ENCODE results near the gene MOB3B. TPM values are rescaled to one million over a fixed set of nuclear protein-coding genes. Genes with fewer than 3 reads are reported as not detected.
A peak's percentile ranks its signal among the peaks of the same experiment; 100 is the strongest.

Gene MOB3B
- polyA plus RNA-seq, 1 experiment = 0.04 TPM

GRCh38 chr9:27528076-27528885 lies 1.3 kb downstream of the MOB3B start:
- TF ChIP-seq CTCF (IDR thresholded peaks at IDR 0.05; ENCODE audit: insufficient read depth, low read depth, low read length) = no peak
- peak overlapping the region; percentile 39 for H3K4me3 ChIP-seq (ENCODE audit: low read depth, low read length)
- ChIA-PET POLR2A (no interaction called here), CTCF (interaction anchor here (0.7 kb wide), 1 partner anchor 555 kb away, joined by 3 read pairs; no protein-coding TSS in a partner anchor)
- no peak for DNase-seq (ENCODE audit: low read depth)
- peaks cover 18% of the 10 kb centered on the region for H3K27me3 ChIP-seq (ENCODE audit: control insufficient read depth, insufficient read depth, low read length)
- H3K36me3 ChIP-seq (ENCODE audit: control insufficient read depth, insufficient read depth, low read length) = no peaks in the 10 kb centered on the region

GRCh38 chr9:27527702-27528075 lies 1.9 kb downstream of the MOB3B start:
- H3K27me3 ChIP-seq (ENCODE audit: control insufficient read depth, insufficient read depth, low read length) = peaks cover 18% of the 10 kb centered on the region
- ChIA-PET POLR2A (no interaction called here), CTCF (interaction anchor here (0.7 to 0.9 kb wide), 2 partner anchors 194 to 556 kb away, joined by 3 read pairs; no protein-coding TSS in a partner anchor)
- no peak for TF ChIP-seq CTCF (IDR thresholded peaks at IDR 0.05; ENCODE audit: insufficient read depth, low read depth, low read length)
- H3K36me3 ChIP-seq (ENCODE audit: control insufficient read depth, insufficient read depth, low read length) = no peaks in the 10 kb centered on the region
- H3K4me3 ChIP-seq (ENCODE audit: low read depth, low read length) = no peak overlapping the region
- DNase-seq (ENCODE audit: low read depth) = no peak

- Histone ChIP-seq H3K4me3 (ENCODE audit: low read depth, low read length) (no peak within 1 kb of the TSS), H3K36me3 (ENCODE audit: control insufficient read depth, insufficient read depth, low read length) (no peaks in the 10 kb centered on the region), H3K27me3 (ENCODE audit: control insufficient read depth, insufficient read depth, low read length) (peaks cover 16% of the 10 kb centered on the region)
- no peak for DNase-seq (ENCODE audit: low read depth)
- CTCF ChIA-PET = interaction anchor here (0.8 kb wide), 1 partner anchor 25 kb away, joined by 4 read pairs; no protein-coding TSS in a partner anchor
- no peak for TF ChIP-seq CTCF (IDR thresholded peaks at IDR 0.05; ENCODE audit: insufficient read depth, low read depth, low read length)
- POLR2A ChIA-PET = no interaction called here
Observed at GRCh38 chr9:27524236-27524635, 5.4 kb downstream of the MOB3B start, which contains the start of gene IFNK. Gene IFNK, plus strand, starts transcription at chr9:27524290. Its CDS starts 47 bp downstream, at chr9:27524337.

- H3K36me3 ChIP-seq (ENCODE audit: control insufficient read depth, insufficient read depth, low read length) = no peaks in the 10 kb centered on the region
- no peak for DNase-seq (ENCODE audit: low read depth)
- peaks cover 9% of the 10 kb centered on the region for H3K27me3 ChIP-seq (ENCODE audit: control insufficient read depth, insufficient read depth, low read length)
- ChIA-PET CTCF (interaction anchor here (1.3 kb wide), 1 partner anchor 190 kb away, joined by 3 read pairs; no protein-coding TSS in a partner anchor), POLR2A (no interaction called here)
- TF ChIP-seq CTCF (IDR thresholded peaks at IDR 0.05; ENCODE audit: insufficient read depth, low read depth, low read length) = no peak
- no peak overlapping the region for H3K4me3 ChIP-seq (ENCODE audit: low read depth, low read length)
Observed at GRCh38 chr9:27523141-27523540, 6.5 kb downstream of the MOB3B start.

GRCh38 chr9:27520986-27521385 lies 8.6 kb downstream of the MOB3B start:
- Histone ChIP-seq H3K27me3 (ENCODE audit: control insufficient read depth, insufficient read depth, low read length) (0 out of 2 replicates have a peak, but pooled peaks cover 1% of the 10 kb centered on the region), H3K36me3 (ENCODE audit: control insufficient read depth, insufficient read depth, low read length) (no peaks in the 10 kb centered on the region), H3K4me3 (ENCODE audit: low read depth, low read length) (no peak overlapping the region)
- ChIA-PET CTCF (no interaction called here), POLR2A (no interaction called here)
- DNase-seq (ENCODE audit: low read depth) = no peak
- no peak for TF ChIP-seq CTCF (IDR thresholded peaks at IDR 0.05; ENCODE audit: insufficient read depth, low read depth, low read length)
